Measurements from ENCODE around the gene MOGAT3. TPM values are rescaled to one million over a fixed set of nuclear protein-coding genes. Genes with fewer than 3 reads are reported as not detected.

The MOGAT3 gene
- total and polyA plus RNA-seq, 5 donors from 2014 or later, result not detected

GRCh38 chr7:101241443-101242349, 40.9 kb upstream of the MOGAT3 start:
- DNase-seq (no peak), ATAC-seq (ENCODE audit: low read depth in 2 of 2) (no peak)
- Histone ChIP-seq H3K27me3 (ENCODE audit: control insufficient read depth, insufficient read depth, low read length) (no peaks in the 10 kb centered on the region), H3K27ac (ENCODE audit: insufficient read depth, low read length, poor library complexity, severe bottlenecking) (no peak overlapping the region), H3K4me1 (ENCODE audit: control insufficient read depth, insufficient read depth, low read length, poor library complexity, severe bottlenecking) (peaks cover 21% of the 10 kb centered on the region), H3K4me3 (ENCODE audit: low read depth, low read length) (no peak overlapping the region), H3K36me3 (ENCODE audit: control insufficient read depth, insufficient read depth, low read length) (peaks cover 20% of the 10 kb centered on the region), H3K9me3 (ENCODE audit: control insufficient read depth in 2 of 2, low read length in 2 of 2) (no peaks in the 10 kb centered on the region)
- peak overlapping the region in 1 of 4 donors; percentile 29 for H3K4me3 Mint-ChIP-seq
- peaks cover 6% of the 10 kb centered on the region for H3K36me3 Mint-ChIP-seq
- H3K27me3 Mint-ChIP-seq, result no peaks in the 10 kb centered on the region
- peak overlapping the region in 2 of 3 donors; percentile 18 to 42 for H3K27ac Mint-ChIP-seq
- no peaks in the 10 kb centered on the region for H3K9me3 Mint-ChIP-seq
- H3K4me1 Mint-ChIP-seq, result peaks cover 0 to 34% (median 12%) of the 10 kb centered on the region in 4 donors

- no peaks in the 10 kb centered on the region for H3K9me3 ChIP-seq (ENCODE audit: control insufficient read depth in 2 of 2, low read length in 2 of 2)
- peaks cover 6% of the 10 kb centered on the region for H3K36me3 Mint-ChIP-seq
- peaks cover 21% of the 10 kb centered on the region for H3K4me1 ChIP-seq (ENCODE audit: control insufficient read depth, insufficient read depth, low read length, poor library complexity, severe bottlenecking)
- no peaks in the 10 kb centered on the region for H3K9me3 Mint-ChIP-seq
- H3K4me3 Mint-ChIP-seq, result peak overlapping the region in 1 of 4 donors; percentile 4
- ATAC-seq (ENCODE audit: low read depth in 2 of 2) (no peak), DNase-seq (no peak)
- no peak overlapping the region for H3K4me3 ChIP-seq (ENCODE audit: low read depth, low read length)
- peaks cover 20% of the 10 kb centered on the region for H3K36me3 ChIP-seq (ENCODE audit: control insufficient read depth, insufficient read depth, low read length)
- peaks cover 0 to 33% (median 12%) of the 10 kb centered on the region in 4 donors for H3K4me1 Mint-ChIP-seq
- no peaks in the 10 kb centered on the region for H3K27me3 ChIP-seq (ENCODE audit: control insufficient read depth, insufficient read depth, low read length)
- no peaks in the 10 kb centered on the region for H3K27me3 Mint-ChIP-seq
- no peak overlapping the region for H3K27ac Mint-ChIP-seq
- H3K27ac ChIP-seq (ENCODE audit: insufficient read depth, low read length, poor library complexity, severe bottlenecking), result no peak overlapping the region
Observed at GRCh38 chr7:101241015-101241363, 40.2 kb upstream of the MOGAT3 start.

- H3K4me1 Mint-ChIP-seq, result peaks cover 0 to 27% (median 10%) of the 10 kb centered on the region in 4 donors
- peaks cover 20% of the 10 kb centered on the region for H3K36me3 ChIP-seq (ENCODE audit: control insufficient read depth, insufficient read depth, low read length)
- H3K4me1 ChIP-seq (ENCODE audit: control insufficient read depth, insufficient read depth, low read length, poor library complexity, severe bottlenecking), result peaks cover 16% of the 10 kb centered on the region
- DNase-seq, result no peak
- H3K27ac Mint-ChIP-seq, result no peak overlapping the region
- H3K36me3 Mint-ChIP-seq, result peaks cover 6% of the 10 kb centered on the region
- ATAC-seq (ENCODE audit: low read depth in 2 of 2), result no peak
- no peaks in the 10 kb centered on the region for H3K27me3 ChIP-seq (ENCODE audit: control insufficient read depth, insufficient read depth, low read length)
- H3K4me3 Mint-ChIP-seq, result peak overlapping the region in 1 of 4 donors; percentile 21
- no peaks in the 10 kb centered on the region for H3K27me3 Mint-ChIP-seq
- no peaks in the 10 kb centered on the region for H3K9me3 ChIP-seq (ENCODE audit: control insufficient read depth in 2 of 2, low read length in 2 of 2)
- H3K27ac ChIP-seq (ENCODE audit: insufficient read depth, low read length, poor library complexity, severe bottlenecking), result no peak overlapping the region
- no peaks in the 10 kb centered on the region for H3K9me3 Mint-ChIP-seq
- no peak overlapping the region for H3K4me3 ChIP-seq (ENCODE audit: low read depth, low read length)
Observed at GRCh38 chr7:101240226-101241014, 39.6 kb upstream of the MOGAT3 start.

- H3K36me3 Mint-ChIP-seq, result peaks cover 6% of the 10 kb centered on the region
- H3K27me3 ChIP-seq (ENCODE audit: control insufficient read depth, insufficient read depth, low read length), result no peaks in the 10 kb centered on the region
- no peak for DNase-seq
- no peak overlapping the region for H3K27ac ChIP-seq (ENCODE audit: insufficient read depth, low read length, poor library complexity, severe bottlenecking)
- H3K4me1 ChIP-seq (ENCODE audit: control insufficient read depth, insufficient read depth, low read length, poor library complexity, severe bottlenecking), result peaks cover 11% of the 10 kb centered on the region
- no peaks in the 10 kb centered on the region for H3K27me3 Mint-ChIP-seq
- ATAC-seq (ENCODE audit: low read depth in 2 of 2), result no peak
- H3K4me3 ChIP-seq (ENCODE audit: low read depth, low read length), result no peak overlapping the region
- H3K9me3 ChIP-seq (ENCODE audit: control insufficient read depth in 2 of 2, low read length in 2 of 2), result no peaks in the 10 kb centered on the region
- H3K4me3 Mint-ChIP-seq, result peak overlapping the region in 1 of 4 donors; percentile 21
- H3K9me3 Mint-ChIP-seq, result no peaks in the 10 kb centered on the region
- peaks cover 0 to 22% (median 8%) of the 10 kb centered on the region in 4 donors for H3K4me1 Mint-ChIP-seq
- no peak overlapping the region for H3K27ac Mint-ChIP-seq
- peaks cover 20% of the 10 kb centered on the region for H3K36me3 ChIP-seq (ENCODE audit: control insufficient read depth, insufficient read depth, low read length)
Observed at GRCh38 chr7:101239951-101240220, 39.0 kb upstream of the MOGAT3 start.

GRCh38 chr7:101239191-101239950, 38.5 kb upstream of the MOGAT3 start:
- Histone ChIP-seq H3K27ac (ENCODE audit: insufficient read depth, low read length, poor library complexity, severe bottlenecking) (no peak overlapping the region), H3K9me3 (ENCODE audit: control insufficient read depth in 2 of 2, low read length in 2 of 2) (no peaks in the 10 kb centered on the region), H3K4me3 (ENCODE audit: low read depth, low read length) (no peak overlapping the region), H3K36me3 (ENCODE audit: control insufficient read depth, insufficient read depth, low read length) (peaks cover 20% of the 10 kb centered on the region), H3K4me1 (ENCODE audit: control insufficient read depth, insufficient read depth, low read length, poor library complexity, severe bottlenecking) (peaks cover 10% of the 10 kb centered on the region), H3K27me3 (ENCODE audit: control insufficient read depth, insufficient read depth, low read length) (no peaks in the 10 kb centered on the region)
- ATAC-seq (ENCODE audit: low read depth in 2 of 2) (no peak), DNase-seq (no peak)
- H3K4me1 Mint-ChIP-seq, result peaks cover 0 to 20% (median 5%) of the 10 kb centered on the region in 4 donors
- H3K27ac Mint-ChIP-seq, result no peak overlapping the region
- peaks cover 6% of the 10 kb centered on the region for H3K36me3 Mint-ChIP-seq
- no peaks in the 10 kb centered on the region for H3K9me3 Mint-ChIP-seq
- H3K4me3 Mint-ChIP-seq, result no peak overlapping the region
- no peaks in the 10 kb centered on the region for H3K27me3 Mint-ChIP-seq

- peaks cover 0 to 14% (median under 1%) of the 10 kb centered on the region in 4 donors for H3K4me1 Mint-ChIP-seq
- no peak overlapping the region for H3K4me3 Mint-ChIP-seq
- H3K27me3 Mint-ChIP-seq, result no peaks in the 10 kb centered on the region
- H3K36me3 Mint-ChIP-seq, result peaks cover 6% of the 10 kb centered on the region
- Histone ChIP-seq H3K27me3 (ENCODE audit: control insufficient read depth, insufficient read depth, low read length) (no peaks in the 10 kb centered on the region), H3K9me3 (ENCODE audit: control insufficient read depth in 2 of 2, low read length in 2 of 2) (no peaks in the 10 kb centered on the region), H3K4me3 (ENCODE audit: low read depth, low read length) (no peak overlapping the region), H3K36me3 (ENCODE audit: control insufficient read depth, insufficient read depth, low read length) (peaks cover 20% of the 10 kb centered on the region), H3K4me1 (ENCODE audit: control insufficient read depth, insufficient read depth, low read length, poor library complexity, severe bottlenecking) (peaks cover 1% of the 10 kb centered on the region), H3K27ac (ENCODE audit: insufficient read depth, low read length, poor library complexity, severe bottlenecking) (no peak overlapping the region)
- no peaks in the 10 kb centered on the region for H3K9me3 Mint-ChIP-seq
- no peak overlapping the region for H3K27ac Mint-ChIP-seq
- DNase-seq (no peak), ATAC-seq (ENCODE audit: low read depth in 2 of 2) (no peak)
Observed at GRCh38 chr7:101238226-101239182, 37.7 kb upstream of the MOGAT3 start.

All from CD4-positive, CD25-positive, alpha-beta regulatory T cell (primary cell).